Measurements from ENCODE around the gene TEX13A. TPM values are rescaled to one million over a fixed set of nuclear protein-coding genes. Genes with fewer than 3 reads are reported as not detected.

TEX13A gene
- total and polyA plus RNA-seq, 9 of the 15 experiments (the other 6 are each of a cell fraction or from before 2014, with no cell fraction given): 0.23 TPM; not detected in 8

DNA sequence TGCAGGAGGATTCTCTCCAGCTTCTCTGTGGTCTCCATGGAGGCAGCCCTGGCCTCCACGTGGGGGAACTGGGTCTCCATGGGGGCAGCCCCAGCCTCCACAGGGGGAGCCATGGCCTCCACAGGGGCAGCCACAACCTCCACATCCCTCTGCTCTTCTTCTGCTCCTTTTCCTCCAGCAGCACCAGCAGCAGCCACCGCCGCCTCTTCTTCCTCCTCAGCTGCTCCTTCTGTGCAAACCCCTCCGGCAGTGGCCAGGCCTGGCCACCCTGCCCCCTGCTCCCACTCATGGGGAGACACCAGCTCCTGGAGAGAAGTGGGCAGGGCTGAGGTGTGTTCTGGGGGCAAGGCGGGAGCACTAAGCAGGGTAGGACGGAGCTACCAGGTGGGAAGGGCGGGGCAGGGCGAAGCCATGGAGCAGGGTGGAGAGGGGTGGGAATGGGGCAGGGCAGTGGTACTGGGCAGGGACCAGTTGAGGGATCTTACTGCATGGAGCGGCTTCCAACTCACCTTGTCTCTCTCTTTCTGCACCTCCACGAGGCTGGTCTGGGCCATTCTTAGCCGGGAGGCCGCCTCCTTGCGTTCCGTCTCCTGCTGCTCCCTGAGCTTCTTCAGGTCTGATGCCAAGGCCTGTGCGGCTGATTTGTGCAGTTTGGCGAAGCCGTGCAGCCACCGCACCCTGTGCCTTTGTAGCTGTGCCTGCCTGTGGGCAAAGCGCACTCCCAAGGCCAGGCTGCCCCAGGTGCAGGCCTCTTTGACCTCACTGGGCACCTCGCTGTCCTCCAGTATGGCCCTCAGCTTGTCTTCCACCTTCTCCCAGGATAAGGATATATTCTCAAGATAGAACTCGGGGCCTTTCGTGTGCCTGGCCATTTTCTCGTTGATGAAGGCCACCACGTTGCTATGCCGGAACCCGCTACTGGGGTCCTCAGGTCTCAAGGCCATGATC is 766 bp downstream of the TEX13A start:
- H3K27me3 ChIP-seq (ENCODE audit: control insufficient read depth in 2 of 2, insufficient read depth in 2 of 2, low read length in 2 of 2): no peaks in the 10 kb centered on the region
- DNase-seq (ENCODE audit: extremely low read depth in 1 of 4, low spot score in 3 of 4) (no peak), FAIRE-seq (no peak)

More for the DNA sequence above, 766 bp downstream of the TEX13A start:
- no peaks in the 10 kb centered on the region for H3K9me3 ChIP-seq (replicated peaks; ENCODE audit: control insufficient read depth, insufficient read depth, low read depth, low read length)
- TF ChIP-seq TARDBP (IDR thresholded peaks at IDR 0.05) (no peak), YBX1 (IDR thresholded peaks at IDR 0.05) (no peak), SIX5 (IDR thresholded peaks at IDR 0.05; ENCODE audit: borderline replicate concordance in 1 of 2, insufficient read depth in 1 of 2, low read depth in 1 of 2, low read length in 2 of 2) (no peak), ZNF347 (CRISPR knock-in tag; IDR thresholded peaks at IDR 0.05; ENCODE audit: low read depth) (no peak), ZNF239 (CRISPR knock-in tag; IDR thresholded peaks at IDR 0.05) (no peak), STAG1 (CRISPR knock-in tag; IDR thresholded peaks at IDR 0.05; ENCODE audit: borderline replicate concordance) (no peak), PTTG1 (tag; IDR thresholded peaks at IDR 0.05; ENCODE audit: low read depth) (no peak), CBFA2T2 (conservative IDR thresholded peaks at IDR 0.05) (no peak), NCOR1 (IDR thresholded peaks at IDR 0.05) (no peak), CREB5 (CRISPR knock-in tag; IDR thresholded peaks at IDR 0.05) (no peak), FOXA3 (CRISPR knock-in tag; conservative IDR thresholded peaks at IDR 0.05 in 1 of 2, IDR thresholded peaks at IDR 0.05 in 1 of 2) (no peak)
- TF ChIP-seq, protein P1, sequence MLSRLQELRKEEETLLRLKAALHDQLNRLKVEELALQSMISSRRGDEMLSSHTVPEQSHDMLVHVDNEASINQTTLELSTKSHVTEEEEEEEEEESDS (CRISPR knock-in tag; IDR thresholded peaks at IDR 0.05): no peak
- in situ Hi-C loops (cut with MboI): no loop called here
- ATAC-seq: no peak
- BruUV-seq (replicated peaks): no TSS peak
- H3K79me2 ChIP-seq (ENCODE audit: control insufficient read depth, insufficient read depth, low read length): no peaks in the 10 kb centered on the region
- H2AFZ ChIP-seq (ENCODE audit: low read depth, low read length): no peak overlapping the region
- no peaks in the 10 kb centered on the region for H3K9me1 ChIP-seq (ENCODE audit: control insufficient read depth, insufficient read depth, low read length)
- ChIA-PET POLR2A (no interaction called here), CTCF (ENCODE audit: low intra/inter-chr PET ratio) (no interaction called here)
- H3K4me1 ChIP-seq (replicated peaks in 1 of 2; ENCODE audit: control insufficient read depth in 2 of 2, insufficient read depth in 2 of 2, low read length in 2 of 2): no peaks in the 10 kb centered on the region
- H3K36me3 ChIP-seq (ENCODE audit: control insufficient read depth, insufficient read depth, low read length): no peaks in the 10 kb centered on the region
- H3K4me3 ChIP-seq: no peak overlapping the region
- 2% methylated on average over 12 of the region's 26 CpGs for WGBS (ENCODE audit: insufficient coverage, low coverage, missing lambda C conversion rate)
- H4K20me1 ChIP-seq (replicated peaks; ENCODE audit: control insufficient read depth, insufficient read depth, low read length): no peaks in the 10 kb centered on the region
- no peak overlapping the region for H3K4me2 ChIP-seq (ENCODE audit: insufficient read depth, low read length)
- H3K9ac ChIP-seq (ENCODE audit: insufficient read depth in 1 of 2, low read depth in 2 of 2, low read length in 2 of 2): no peak overlapping the region
- H3K27ac ChIP-seq (ENCODE audit: extremely low read depth, low read depth, low read length): no peak overlapping the region
- intact Hi-C loops (cut with micrococcal nuclease): no loop called here

Data from K562 (cell line).